Right lobe of liver (tissue), 6 donors: ENCODE results near the gene STC2. TPM values are rescaled to one million over a fixed set of nuclear protein-coding genes. Genes with fewer than 3 reads are reported as not detected.

ENCODE experiments used
- ATAC-seq, 4 donors: fragments of 200-7000 bp; cut with Tn5 transposase; one replicate each; pipeline ENCODE4 v1.9.1; 2020; ENCODE audit warnings: mild to moderate bottlenecking in 4 of 4, moderate library complexity in 4 of 4
- DNase-seq, 3 donors: peaks; one replicate each; pipeline ENCODE4 v3.0.0-alpha.2; 2020
- H3K27ac ChIP-seq, 3 donors: fragments of 200-600 bp; one replicate each; pipeline ENCODE4 v1.8.0; 2022
- H3K27me3 ChIP-seq, 2 donors: fragments of 200-600 bp; one replicate each; pipeline ENCODE4 v1.8.0; 2022
- H3K36me3 ChIP-seq, 4 donors: fragments of 200-600 bp; sonication (generic) in 1 of 4; one replicate each; pipeline versions ENCODE4 v1.5.1 to v1.8.0; 2017 to 2022; ENCODE audit warnings: control low read depth in 1 of 4
- H3K4me1 ChIP-seq, 4 donors: fragments of 200-600 bp; sonication (generic) in 1 of 4; one replicate each; pipeline versions ENCODE4 v1.5.1 to v1.8.0; 2017 to 2022; ENCODE audit warnings: control low read depth in 1 of 4
- H3K4me3 ChIP-seq, 3 donors: fragments of 200-600 bp; one replicate each; pipeline ENCODE4 v1.8.0; 2022
- H3K9me3 ChIP-seq, 4 donors: fragments of 200-600 bp; sonication (generic) in 1 of 4; one replicate each; pipeline versions ENCODE4 v1.5.1 to v1.8.0; 2017 to 2022; ENCODE audit warnings: control low read depth in 1 of 4
- CTCF ChIP-seq, 4 donors: fragments of 200-600 bp in 3 of 4; fragments of 450-650 bp in 1 of 4; IDR thresholded peaks; one replicate each; pipeline versions ENCODE4 v1.5.1 to v1.8.0; 2016 to 2022; ENCODE audit warnings: antibody characterized with exemption in 4 of 4, mild to moderate bottlenecking in 2 of 4
- POLR2A ChIP-seq: fragments of 450-650 bp; IDR thresholded peaks from one replicate; pipeline ENCODE4 v1.6.1; 2017; ENCODE audit warnings: antibody characterized with exemption, mild to moderate bottlenecking
- whole genome bisulfite sequencing: methylation state at CpG from one replicate; pipeline ENCODE4 v1.1.6; 2018; ENCODE audit warnings: low coverage, low lambda C conversion rate; ENCODE audit not compliant: insufficient coverage; ENCODE audit errors: missing lambda C conversion rate; 5-methylcytosine and 5-hydroxymethylcytosine counted together
- intact Hi-C, 2 donors: fragments of 100-400 bp; cut with DNase I; formaldehyde crosslinking; loops; one replicate each; pipeline versions ENCODE4 v1.11.2 to v1.14.1; 2022
- total RNA-seq, 6 experiments: library from RNA; depleted of rRNA in 2 of 6; stranded (reverse); fragments of >200 nt in 2 of 6; fragmentation: NEBNext Ultra II Directional in 3 of 6; extraction: Animal tissue kit (Norgen Biotek cat#: 25700) in 3 of 6; gene quantifications; one replicate each; pipeline versions ENCODE4 v1.1.0 to v1.2.4, GENCODE V29; 2016 to 2023
- donor health status: DM: no; HTN: yes; CAD: no.
- donor health status: DM: no; HTN: no; CAD: no.
- donor health status: DM: no; HTN: no; CAD: no.
- donor health status: DM: no; HTN: yes; CAD: no.
- donor health status: DM: no; HTN: yes; CAD: no.

STC2 gene
- total RNA-seq, 6 experiments from 2014 or later, result 0.20 to 18.8 (median 3.4) TPM; not detected in 2

DNA sequence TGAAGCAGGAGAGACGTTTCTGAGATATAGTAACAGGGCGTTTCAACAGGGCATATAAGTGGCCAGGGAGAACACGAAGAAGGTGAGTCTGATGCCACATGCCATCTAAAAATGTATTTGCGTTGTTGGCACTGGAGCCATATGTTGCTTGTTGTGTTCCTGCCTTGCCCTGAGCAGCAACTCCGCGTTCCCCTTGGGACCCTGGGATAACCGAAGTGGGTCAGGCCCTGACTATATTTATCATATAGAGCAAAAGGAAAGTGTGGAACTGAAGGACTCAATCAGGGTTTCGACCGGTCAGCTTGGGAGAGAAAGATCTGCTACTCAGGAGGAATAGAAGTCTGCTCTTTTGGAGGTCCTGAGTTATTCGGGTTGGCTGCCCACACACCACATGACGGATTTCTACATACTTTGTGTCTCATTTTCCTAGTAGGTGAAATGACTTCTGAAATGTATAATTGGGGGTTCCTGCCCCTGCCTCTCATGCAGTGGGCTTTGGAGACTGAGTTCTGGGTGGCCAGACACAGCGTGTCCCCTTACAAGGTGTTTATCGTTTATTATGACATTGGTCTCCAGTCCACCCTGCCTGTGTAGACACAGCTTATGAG lies 3.0 kb downstream of the STC2 start:
- DNase-seq (no peak), ATAC-seq (no peak)
- H3K36me3 ChIP-seq, result no peaks in the 10 kb centered on the region
- H3K27me3 ChIP-seq, result peaks cover 0 to 17% of the 10 kb centered on the region in 2 donors
- WGBS, result 69% methylated on average over 12 of the region's 13 CpGs
- intact Hi-C loops, result no loop called here
- TF ChIP-seq POLR2A (no peak), CTCF (IDR thresholded peaks at IDR 0.05) (no peak)
- no peaks in the 10 kb centered on the region for H3K9me3 ChIP-seq
- no peak overlapping the region for H3K4me3 ChIP-seq
- H3K4me1 ChIP-seq, result peaks cover 0 to 20% (median 8%) of the 10 kb centered on the region in 4 donors
- no peak overlapping the region for H3K27ac ChIP-seq

DNA sequence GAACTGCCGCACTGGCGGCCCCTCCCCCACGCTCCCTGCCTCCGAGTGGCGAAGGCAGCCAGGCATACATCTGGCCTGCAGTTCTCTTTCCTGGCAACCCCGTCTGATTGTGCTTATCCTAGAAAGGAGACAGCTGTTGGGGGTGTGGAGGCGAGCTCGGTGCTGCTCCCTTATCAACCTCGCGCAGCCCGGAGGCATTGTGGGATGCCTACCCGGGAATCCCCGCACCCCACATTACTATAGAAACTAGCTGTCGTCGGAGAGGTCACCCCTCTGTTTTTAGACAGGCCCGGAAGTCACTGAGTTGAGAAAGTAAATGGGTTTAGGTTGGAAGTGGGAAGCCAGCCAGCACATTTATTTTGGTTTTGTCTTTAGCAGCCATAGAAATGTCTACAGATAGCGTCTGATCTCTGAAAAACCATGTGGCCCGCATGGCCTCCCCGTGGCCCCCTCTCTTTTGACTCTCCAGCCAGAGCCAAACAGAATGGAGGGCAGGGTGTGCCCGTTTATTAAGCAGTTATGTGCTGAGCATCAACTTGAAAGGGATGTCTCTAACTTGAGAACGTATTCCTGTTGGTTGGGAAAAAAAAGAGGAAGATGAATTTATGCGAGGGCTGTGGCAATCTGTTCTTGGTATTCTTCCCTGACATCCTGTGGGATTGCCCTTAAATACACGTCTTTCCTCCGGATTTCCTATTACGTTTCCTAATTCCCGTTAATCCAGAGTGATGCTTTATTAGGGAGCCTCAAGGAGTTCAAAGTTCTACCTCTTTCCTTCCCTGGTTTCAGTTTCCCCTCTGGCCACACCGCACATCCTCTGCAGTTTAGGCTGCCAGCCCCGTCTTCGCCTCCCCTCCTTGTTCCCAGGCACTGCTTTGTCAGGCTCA lies 3.9 kb downstream of the STC2 start:
- Histone ChIP-seq H3K36me3 (no peaks in the 10 kb centered on the region), H3K27me3 (peaks cover 0 to 17% of the 10 kb centered on the region in 2 donors), H3K9me3 (no peaks in the 10 kb centered on the region), H3K4me3 (no peak overlapping the region), H3K27ac (peak overlapping the region in 1 of 3 donors; percentile 37), H3K4me1 (peaks cover 0 to 20% (median 11%) of the 10 kb centered on the region in 4 donors)
- TF ChIP-seq CTCF (IDR thresholded peaks at IDR 0.05) (no peak), POLR2A (no peak)
- intact Hi-C loops, result no loop called here
- WGBS, result 37% methylated on average over 28 of the region's 29 CpGs
- peak in 2 of 4 donors; percentile 13 for ATAC-seq
- peak in 2 of 3 donors; percentile 59 to 84 for DNase-seq

GRCh38 chr5:173323799-173324114 lies 4.5 kb downstream of the STC2 start:
- 47% methylated on average over 7 of the region's 8 CpGs for WGBS
- Histone ChIP-seq H3K4me3 (no peak overlapping the region), H3K9me3 (no peaks in the 10 kb centered on the region)

More at GRCh38 chr5:173323799-173324114, 4.5 kb downstream of the STC2 start:
- no peak for TF ChIP-seq CTCF (IDR thresholded peaks at IDR 0.05)
- no peak for TF ChIP-seq POLR2A
- no peak for DNase-seq
- Histone ChIP-seq H3K27me3 (peaks cover 0 to 17% of the 10 kb centered on the region in 2 donors), H3K36me3 (no peaks in the 10 kb centered on the region), H3K27ac (no peak overlapping the region), H3K4me1 (peaks cover 0 to 18% (median 11%) of the 10 kb centered on the region in 4 donors)
- no peak for ATAC-seq
- intact Hi-C loops, result no loop called here
